IMR-90 (cell line): ENCODE data around the gene TMEM106A. TPM values are rescaled to one million over a fixed set of nuclear protein-coding genes. Genes with fewer than 3 reads are reported as not detected.
A peak's percentile ranks its signal among the peaks of the same experiment; 100 is the strongest.

Experiments used
- ATAC-seq: fragments of 200-7000 bp; cut with Tn5 transposase; 2 replicates; pipeline ENCODE4 v1.9.1; 2020; ENCODE audit warnings: low read depth, mild to moderate bottlenecking, moderate library complexity
- BruUV-seq: library from RNA; stranded (reverse); fragments of 400-500 nt; replicated peaks from 2 replicates; lab custom pipeline; 2021; lab: Mats Ljungman, UMichigan
- CTCF ChIA-PET: fragments of 300-600 bp; formaldehyde crosslinking; extraction: SDS; loops from one replicate; lab custom pipeline; 2021; ENCODE audit warnings: antibody characterized with exemption; lab: Yijun Ruan, JAX
- POLR2A ChIA-PET: fragments of 300-600 bp; sonication (Branson Sonifier 250); formaldehyde crosslinking; loops from one replicate; lab custom pipeline; 2022; ENCODE audit warnings: antibody characterized with exemption; ENCODE audit not compliant: unreplicated experiment; lab: Charles Lee
- DNase-seq: peaks from one replicate; pipeline ENCODE4 v3.0.0; 2013
- H2AFZ ChIP-seq: replicated peaks from 2 replicates; pipeline ENCODE3; 2013; ENCODE audit warnings: low read length, mild to moderate bottlenecking; ENCODE audit not compliant: poor library complexity
- H2AK5ac ChIP-seq: 2 replicates; pipeline ENCODE4 v1.6.1; 2013; ENCODE audit warnings: low read depth, low read length, inconsistent platforms
- H2AK9ac ChIP-seq: replicated peaks from 2 replicates; pipeline ENCODE3; 2013; ENCODE audit warnings: mild to moderate bottlenecking, low read depth, low read length, moderate library complexity; ENCODE audit not compliant: poor library complexity
- H2BK120ac ChIP-seq: 2 replicates; pipeline ENCODE4 v1.6.1; 2013; ENCODE audit warnings: low read depth, low read length, inconsistent platforms
- H2BK15ac ChIP-seq: 3 replicates; pipeline ENCODE4 v1.6.1; 2013; ENCODE audit warnings: low read depth, low read length, inconsistent platforms
- H2BK20ac ChIP-seq: 2 replicates; pipeline ENCODE4 v1.6.1; 2013; ENCODE audit warnings: low read depth, mild to moderate bottlenecking, inconsistent platforms, low read length, moderate library complexity
- H2BK5ac ChIP-seq: 2 replicates; pipeline ENCODE4 v1.6.1; 2013; ENCODE audit warnings: mild to moderate bottlenecking, low read depth, low read length, inconsistent platforms; ENCODE audit not compliant: poor library complexity, severe bottlenecking
- H3K14ac ChIP-seq: replicated peaks from 2 replicates; pipeline ENCODE4 v1.6.1; 2013; ENCODE audit warnings: low read depth, low read length, inconsistent platforms
- H3K18ac ChIP-seq: 2 replicates; pipeline ENCODE4 v1.6.1; 2013; ENCODE audit warnings: low read depth, low read length, control low read depth
- H3K23ac ChIP-seq: 2 replicates; pipeline ENCODE4 v1.6.1; 2013; ENCODE audit warnings: low read depth, low read length, inconsistent platforms
- H3K27ac ChIP-seq: 2 replicates; pipeline ENCODE4 v1.5.1; 2013; ENCODE audit warnings: mild to moderate bottlenecking, control low read depth, low read length; ENCODE audit not compliant: insufficient read depth
- H3K27me3 ChIP-seq: 2 replicates; pipeline ENCODE4 v1.6.1; 2013; ENCODE audit warnings: low read length; ENCODE audit not compliant: control insufficient read depth, insufficient read depth
- H3K36me3 ChIP-seq: 2 replicates; pipeline ENCODE4 v1.6.1; 2013; ENCODE audit warnings: low read length, mixed read lengths; ENCODE audit not compliant: control insufficient read depth, insufficient read depth
- H3K4ac ChIP-seq: 2 replicates; pipeline ENCODE4 v1.6.1; 2013; ENCODE audit warnings: low read depth, low read length, inconsistent platforms
- H3K4me1 ChIP-seq: 2 replicates; pipeline ENCODE4 v1.6.1; 2013; ENCODE audit warnings: low read length, mixed read lengths; ENCODE audit not compliant: control insufficient read depth, insufficient read depth
- H3K4me2 ChIP-seq: 2 replicates; pipeline ENCODE4 v1.6.1; 2013; ENCODE audit warnings: low read depth, mild to moderate bottlenecking, control low read depth, low read length, moderate library complexity
- H3K4me3 ChIP-seq: 2 replicates; pipeline ENCODE4 v1.5.1; 2013; ENCODE audit warnings: low read depth, mild to moderate bottlenecking, control low read depth, low read length, moderate library complexity; ENCODE audit not compliant: insufficient read depth
- H3K56ac ChIP-seq: 2 replicates; pipeline ENCODE4 v1.6.1; 2013; ENCODE audit warnings: low read length, inconsistent platforms; ENCODE audit not compliant: insufficient read depth; ENCODE audit errors: extremely low read depth
- H3K79me1 ChIP-seq, 2 experiments: 2 replicates each; pipeline ENCODE4 v1.6.1; 2013; ENCODE audit warnings: low read length in 2 of 2, inconsistent platforms in 1 of 2, low read depth in 1 of 2
- H3K9ac ChIP-seq: 2 replicates; pipeline ENCODE4 v1.6.1; 2013; ENCODE audit warnings: low read depth, low read length, control low read depth
- H3K9me1 ChIP-seq: 2 replicates; pipeline ENCODE4 v1.6.1; 2013; ENCODE audit warnings: low read length, inconsistent platforms; ENCODE audit not compliant: insufficient read depth
- H3K9me3 ChIP-seq: 2 replicates; pipeline ENCODE4 v1.6.1; 2013; ENCODE audit warnings: low read length; ENCODE audit not compliant: control insufficient read depth, insufficient read depth
- H4K20me1 ChIP-seq: 2 replicates; pipeline ENCODE4 v1.6.1; 2013; ENCODE audit warnings: low read length, inconsistent platforms; ENCODE audit not compliant: insufficient read depth
- H4K5ac ChIP-seq: 2 replicates; pipeline ENCODE4 v1.6.1; 2013; ENCODE audit warnings: mild to moderate bottlenecking, low read depth, low read length, control low read depth
- H4K8ac ChIP-seq, 2 experiments: 2 replicates each; pipeline ENCODE4 v1.6.1; 2013; ENCODE audit warnings: low read depth in 2 of 2, low read length in 2 of 2, control low read depth in 1 of 2, inconsistent platforms in 1 of 2
- H4K91ac ChIP-seq: 2 replicates; pipeline ENCODE4 v1.6.1; 2013; ENCODE audit warnings: low read depth, low read length, inconsistent platforms; ENCODE audit not compliant: insufficient read depth
- CEBPB ChIP-seq: IDR thresholded peaks from 2 replicates; pipeline ENCODE4 v1.6.1; 2012; ENCODE audit warnings: low read depth, low read length, improper control_type of control experiment
- CHD1 ChIP-seq: IDR thresholded peaks from 2 replicates; pipeline ENCODE4 v1.6.1; 2012; ENCODE audit warnings: low read depth, low read length, improper control_type of control experiment
- CTCF ChIP-seq: conservative IDR thresholded peaks from 2 replicates; pipeline ENCODE4 v1.5.1; 2012; ENCODE audit warnings: mild to moderate bottlenecking, low read depth, low read length, improper control_type of control experiment
- MAFK ChIP-seq: IDR thresholded peaks from 2 replicates; pipeline ENCODE4 v1.6.1; 2012; ENCODE audit warnings: low read depth, low read length, improper control_type of control experiment
- POLR2A ChIP-seq: IDR thresholded peaks from 2 replicates; pipeline ENCODE4 v1.6.1; 2012; ENCODE audit warnings: mild to moderate bottlenecking, low read depth, low read length
- RCOR1 ChIP-seq: IDR thresholded peaks from 2 replicates; pipeline ENCODE4 v1.6.1; 2012; ENCODE audit warnings: mild to moderate bottlenecking, low read length, improper control_type of control experiment; ENCODE audit not compliant: insufficient replicate concordance
- RFX5 ChIP-seq: IDR thresholded peaks from 2 replicates; pipeline ENCODE4 v1.8.0; 2012; ENCODE audit warnings: low read depth, mild to moderate bottlenecking, low read length, moderate library complexity
- WGBS, 2 experiments: methylation state at CpG; one replicate each; pipeline versions ENCODE4 v1.1.5 to v1.1.7; 2013; ENCODE audit warnings: missing lambda C conversion rate in 2 of 2; ENCODE audit not compliant: insufficient read length in 1 of 2; ENCODE audit errors: extremely low coverage in 2 of 2; 5-methylcytosine and 5-hydroxymethylcytosine counted together
- dilution Hi-C: fragments of 300-500 bp; cut with HindIII; formaldehyde crosslinking; loops from one replicate; pipeline ENCODE4 v1.14.3; 2018; ENCODE audit warnings: low sequenced_read_pairs; ENCODE audit not compliant: unreplicated experiment
- in situ Hi-C: fragments of 300-500 bp; cut with MboI; formaldehyde crosslinking; loops from 3 replicates; pipeline ENCODE4 v1.14.3; 2019; ENCODE audit warnings: low sequenced_read_pairs, inconsistent platforms, mixed read lengths
- intact Hi-C: fragments of 100-400 bp; cut with micrococcal nuclease; formaldehyde crosslinking; loops from 2 replicates; pipeline ENCODE4 v1.10.0; 2022
- polyA plus RNA-seq, 3 experiments: library from polyadenylated mRNA; depleted of rRNA; stranded (reverse); fragments of >200 nt; gene quantifications; 2 replicates each; pipeline ENCODE4 v1.2.3, GENCODE V29; 2012; ENCODE audit warnings: low replicate concordance in 1 of 3
- total RNA-seq: library from RNA; depleted of rRNA; stranded (reverse); fragments of >200 nt; gene quantifications from 2 replicates; pipeline ENCODE4 v1.2.3, GENCODE V29; 2012

Gene TMEM106A
- total and polyA plus RNA-seq, 2 of the 4 experiments (the other 2 are of a cell fraction) = 2.2 to 7.5 TPM

- TSS peak; percentile 74 for BruUV-seq
- peak overlapping the region; percentile 69; the same call in 1 of the 2 replicates for H2BK20ac ChIP-seq
- H2BK5ac ChIP-seq = peak overlapping the region; percentile 73
- no peaks in the 10 kb centered on the region for H3K27me3 ChIP-seq
- H3K4me2 ChIP-seq = peak overlapping the region; percentile 70
- TF ChIP-seq CHD1 = no peak
- no peak for TF ChIP-seq RCOR1
- no peak for TF ChIP-seq CEBPB
- no peak for TF ChIP-seq MAFK
- no peak for TF ChIP-seq CTCF
- TF ChIP-seq RFX5 = no peak
- TF ChIP-seq POLR2A = no peak
- peaks cover 24% of the 10 kb centered on the region for H3K36me3 ChIP-seq
- CTCF ChIA-PET = no interaction called here
- H3K9ac ChIP-seq = peak overlapping the region; percentile 69
- peak; percentile 3; the same call in 1 of the 2 replicates for ATAC-seq
- H4K8ac ChIP-seq = peak overlapping the region; percentile 53 to 96
- peaks cover 16% of the 10 kb centered on the region for H3K4me1 ChIP-seq
- H4K5ac ChIP-seq = peak overlapping the region; percentile 98
- peak overlapping the region; percentile 54; the same call in 1 of the 3 replicates for H2BK15ac ChIP-seq
- H4K91ac ChIP-seq = peak overlapping the region; percentile 83
- H3K14ac ChIP-seq = peak overlapping the region; percentile 83
- 80% methylated on average over 1 of the region's 2 CpGs; no CpG with 5 or more reads in 1 of the 2 experiments for WGBS, 2 experiments
- H4K20me1 ChIP-seq = no peaks in the 10 kb centered on the region
- peaks cover 18 to 40% of the 10 kb centered on the region in 2 experiments for H3K79me1 ChIP-seq
- H3K56ac ChIP-seq = peak overlapping the region; percentile 81
- peak overlapping the region; percentile 84 for H3K27ac ChIP-seq
- H3K9me1 ChIP-seq = peaks cover 18% of the 10 kb centered on the region
- in situ Hi-C loops (loop anchor here (25.0 kb wide), 1 partner anchor 101 kb away; no protein-coding TSS in a partner anchor), intact Hi-C loops (loop anchor here (1.0 to 10.0 kb wide), 2 partner anchors 105 to 304 kb away; no protein-coding TSS in a partner anchor), dilution Hi-C loops (no loop called here)
- POLR2A ChIA-PET = interaction anchor here (1.0 kb wide), 1 partner anchor 105 kb away, joined by 6 read pairs; no protein-coding TSS in a partner anchor
- H2BK120ac ChIP-seq = peak overlapping the region; percentile 70
- peak overlapping the region; percentile 33 for H2AK5ac ChIP-seq
- peak overlapping the region; percentile 95 for H3K23ac ChIP-seq
- H3K4me3 ChIP-seq = peak overlapping the region; percentile 74
- peak overlapping the region; percentile 51 for H2AK9ac ChIP-seq
- H3K4ac ChIP-seq = peak overlapping the region; percentile 87
- DNase-seq = no peak
- H3K9me3 ChIP-seq = no peaks in the 10 kb centered on the region
- peak overlapping the region; percentile 42 for H3K18ac ChIP-seq
- peak overlapping the region; percentile 81 for H2AFZ ChIP-seq
Observed at GRCh38 chr17:43211123-43211479, 574 bp upstream of the TMEM106A start.
